H9 (cell line): ENCODE results near the gene ASB7. TPM values are rescaled to one million over a fixed set of nuclear protein-coding genes. Genes with fewer than 3 reads are reported as not detected.

Experiments
- DNase-seq: peaks from one replicate; pipeline ENCODE4 v3.0.0-alpha.2; 2017
- H2AFZ ChIP-seq: one replicate; pipeline ENCODE4 v1.6.1; 2013; ENCODE audit warnings: mild to moderate bottlenecking, low read length, control low read depth, moderate library complexity
- H2AK5ac ChIP-seq: 2 replicates; pipeline ENCODE4 v1.6.1; 2013; ENCODE audit warnings: low read length, control low read depth, mixed read lengths; ENCODE audit not compliant: insufficient read length
- H2BK120ac ChIP-seq: one replicate; pipeline ENCODE4 v1.6.1; 2013; ENCODE audit warnings: low read depth, mild to moderate bottlenecking, low read length, control low read depth, inconsistent platforms; ENCODE audit not compliant: poor library complexity, severe bottlenecking
- H2BK12ac ChIP-seq: 2 replicates; pipeline ENCODE4 v1.6.1; 2013; ENCODE audit warnings: low read length, control low read depth, mixed read lengths, low read depth; ENCODE audit not compliant: insufficient read length
- H2BK15ac ChIP-seq: 2 replicates; pipeline ENCODE4 v1.6.1; 2013; ENCODE audit warnings: low read depth, low read length, control low read depth
- H2BK20ac ChIP-seq: one replicate; pipeline ENCODE4 v1.6.1; 2013; ENCODE audit warnings: low read depth, mild to moderate bottlenecking, low read length, control low read depth, inconsistent platforms; ENCODE audit not compliant: poor library complexity, severe bottlenecking
- H2BK5ac ChIP-seq: 2 replicates; pipeline ENCODE4 v1.6.1; 2013; ENCODE audit warnings: low read length, control low read depth, mixed read lengths; ENCODE audit not compliant: insufficient read length
- H3K14ac ChIP-seq: 2 replicates; pipeline ENCODE4 v1.6.1; 2013; ENCODE audit warnings: low read length, control low read depth; ENCODE audit not compliant: insufficient read depth
- H3K18ac ChIP-seq: 2 replicates; pipeline ENCODE4 v1.6.1; 2013; ENCODE audit warnings: low read depth, mild to moderate bottlenecking, mixed read lengths, low read length, control low read depth; ENCODE audit not compliant: insufficient read length
- H3K23ac ChIP-seq: 2 replicates; pipeline ENCODE4 v1.6.1; 2013; ENCODE audit warnings: low read length, control low read depth, mixed read lengths, low read depth; ENCODE audit not compliant: insufficient read length
- H3K23me2 ChIP-seq: 2 replicates; pipeline ENCODE4 v1.6.1; 2013; ENCODE audit warnings: low read depth, mild to moderate bottlenecking, mixed read lengths, low read length, control low read depth; ENCODE audit not compliant: insufficient read length, poor library complexity, severe bottlenecking
- H3K27ac ChIP-seq: 2 replicates; pipeline ENCODE4 v1.5.1; 2013; ENCODE audit warnings: low read length, control low read depth, mixed read lengths, low read depth; ENCODE audit not compliant: insufficient read length
- H3K27me3 ChIP-seq: 2 replicates; pipeline ENCODE4 v1.6.1; 2013; ENCODE audit warnings: low read length, control low read depth, inconsistent platforms; ENCODE audit not compliant: insufficient read depth
- H3K4ac ChIP-seq: 2 replicates; pipeline ENCODE4 v1.6.1; 2013; ENCODE audit warnings: low read depth, mild to moderate bottlenecking, control low read depth, inconsistent platforms, low read length, moderate library complexity
- H3K4me1 ChIP-seq: 2 replicates; pipeline ENCODE4 v1.6.1; 2013; ENCODE audit warnings: low read length, control low read depth, inconsistent platforms; ENCODE audit not compliant: insufficient read depth
- H3K4me2 ChIP-seq: 2 replicates; pipeline ENCODE4 v1.6.1; 2013; ENCODE audit warnings: low read length, control low read depth, mixed read lengths; ENCODE audit not compliant: insufficient read length, insufficient read depth
- H3K56ac ChIP-seq: 2 replicates; pipeline ENCODE4 v1.6.1; 2013; ENCODE audit warnings: low read depth, mild to moderate bottlenecking, mixed read lengths, low read length, control low read depth; ENCODE audit not compliant: insufficient read length
- H3K79me1 ChIP-seq: 2 replicates; pipeline ENCODE4 v1.6.1; 2013; ENCODE audit warnings: low read depth, mild to moderate bottlenecking, moderate library complexity, low read length, control low read depth, inconsistent platforms; ENCODE audit not compliant: insufficient read depth, poor library complexity, severe bottlenecking
- H3K79me2 ChIP-seq: 2 replicates; pipeline ENCODE4 v1.6.1; 2013; ENCODE audit warnings: low read length, control low read depth, inconsistent platforms; ENCODE audit not compliant: insufficient read depth
- H3K9ac ChIP-seq: 2 replicates; pipeline ENCODE4 v1.6.1; 2013; ENCODE audit warnings: low read length, control low read depth, mixed read lengths; ENCODE audit not compliant: insufficient read length; ENCODE audit errors: extremely low read depth
- H3K9me3 ChIP-seq: one replicate; pipeline ENCODE4 v1.6.1; 2013; ENCODE audit warnings: low read depth, low read length, inconsistent platforms; ENCODE audit not compliant: control insufficient read depth
- H3T11ph ChIP-seq: one replicate; pipeline ENCODE4 v1.6.1; 2013; ENCODE audit warnings: mild to moderate bottlenecking, low read length, control low read depth, inconsistent platforms
- H4K20me1 ChIP-seq: one replicate; pipeline ENCODE4 v1.6.1; 2013; ENCODE audit not compliant: control insufficient read depth, insufficient read length, insufficient read depth
- H4K5ac ChIP-seq: 2 replicates; pipeline ENCODE4 v1.6.1; 2013; ENCODE audit warnings: low read depth, mild to moderate bottlenecking, mixed read lengths, low read length, control low read depth; ENCODE audit not compliant: insufficient read length
- H4K8ac ChIP-seq: replicated peaks from 2 replicates; pipeline ENCODE4 v1.6.1; 2013; ENCODE audit warnings: low read length, control low read depth, mixed read lengths, low read depth; ENCODE audit not compliant: insufficient read length
- H4K91ac ChIP-seq: 2 replicates; pipeline ENCODE4 v1.6.1; 2013; ENCODE audit warnings: low read depth, mild to moderate bottlenecking, moderate library complexity, mixed read lengths, low read length, control low read depth; ENCODE audit not compliant: insufficient read length
- H3K27ac Mint-ChIP-seq, 3 experiments: 2 replicates in 2 of 3; 3 replicates in 1 of 3; pipeline ENCODE4 v1.8.0; 2020 to 2021; ENCODE audit warnings: mixed read lengths in 3 of 3, mild to moderate bottlenecking in 1 of 3, moderate library complexity in 1 of 3
- H3K27me3 Mint-ChIP-seq: 2 replicates; pipeline ENCODE4 v1.8.0; 2021; ENCODE audit warnings: low read depth, mild to moderate bottlenecking, moderate library complexity, mixed read lengths
- H3K36me3 Mint-ChIP-seq, 3 experiments: 2 replicates in 2 of 3; 3 replicates in 1 of 3; pipeline ENCODE4 v1.8.0; 2020 to 2021; ENCODE audit warnings: low read depth in 3 of 3, mixed read lengths in 3 of 3; ENCODE audit not compliant: insufficient read depth in 1 of 3
- H3K4me1 Mint-ChIP-seq, 2 experiments: 2 replicates each; pipeline ENCODE4 v1.8.0; 2020; ENCODE audit warnings: mixed read lengths in 2 of 2
- H3K4me3 Mint-ChIP-seq, 2 experiments: 2 replicates in 1 of 2; 3 replicates in 1 of 2; pipeline ENCODE4 v1.8.0; 2020 to 2021; ENCODE audit warnings: mild to moderate bottlenecking in 2 of 2, mixed read lengths in 2 of 2, moderate library complexity in 1 of 2
- H3K9me3 Mint-ChIP-seq, 2 experiments: 2 replicates in 1 of 2; 3 replicates in 1 of 2; pipeline ENCODE4 v1.8.0; 2020; ENCODE audit warnings: mild to moderate bottlenecking in 2 of 2, mixed read lengths in 2 of 2, moderate library complexity in 1 of 2
- CTCF ChIP-seq: fragments of 200-600 bp; sonication (generic); conservative IDR thresholded peaks from 3 replicates; pipeline ENCODE4 v1.8.0; 2021; ENCODE audit warnings: antibody characterized with exemption, mild to moderate bottlenecking
- WGBS: extraction: QIAGEN DNeasy Blood & Tissue Kit; methylation state at CpG from one replicate; pipeline ENCODE4 v1.1.7; 2013; ENCODE audit warnings: missing lambda C conversion rate, low lambda C conversion rate, mixed read lengths; ENCODE audit not compliant: insufficient read length; ENCODE audit errors: extremely low coverage; 5-methylcytosine and 5-hydroxymethylcytosine counted together
- total RNA-seq: library from RNA; stranded (reverse); gene quantifications from 2 replicates; pipeline ENCODE4 v1.2.1, GENCODE V29; 2021

The ASB7 gene
- total RNA-seq, 1 experiment from 2014 or later, result 12.8 TPM

GRCh38 chr15:100668348-100668745 is 66.0 kb downstream of the ASB7 start:
- Mint-ChIP-seq H3K27ac (no peak overlapping the region), H3K27me3 (peaks cover 2% of the 10 kb centered on the region), H3K36me3 (no peaks in the 10 kb centered on the region), H3K9me3 (no peaks in the 10 kb centered on the region), H3K4me1 (peaks cover 9 to 10% of the 10 kb centered on the region in 2 experiments; a peak in 3 of 4 replicates), H3K4me3 (no peak overlapping the region)
- H3K27me3 ChIP-seq, result no peaks in the 10 kb centered on the region
- H3K23ac ChIP-seq, result no peak overlapping the region
- H4K20me1 ChIP-seq, result no peaks in the 10 kb centered on the region
- H2AFZ ChIP-seq, result no peak overlapping the region
- H3K79me1 ChIP-seq, result no peaks in the 10 kb centered on the region
- no peak overlapping the region for H2BK5ac ChIP-seq
- H3K18ac ChIP-seq, result no peak overlapping the region
- no peak overlapping the region for H2AK5ac ChIP-seq
- H3K4me2 ChIP-seq, result no peak overlapping the region
- no peaks in the 10 kb centered on the region for H3K79me2 ChIP-seq
- no peak overlapping the region for H2BK20ac ChIP-seq
- no CpG with 5 or more reads among the region's 7 CpGs for WGBS
- no peak overlapping the region for H4K5ac ChIP-seq
- H3K14ac ChIP-seq, result no peak overlapping the region
- H3K27ac ChIP-seq, result no peak overlapping the region
- DNase-seq, result peak; percentile 13
- no peak overlapping the region for H4K8ac ChIP-seq
- H3T11ph ChIP-seq, result no peak overlapping the region
- no peak for TF ChIP-seq CTCF
- no peak overlapping the region for H2BK15ac ChIP-seq
- H3K9me3 ChIP-seq, result no peaks in the 10 kb centered on the region
- H3K23me2 ChIP-seq, result no peaks in the 10 kb centered on the region
- H3K9ac ChIP-seq, result no peak overlapping the region
- H4K91ac ChIP-seq, result no peak overlapping the region
- H2BK12ac ChIP-seq, result no peak overlapping the region
- no peaks in the 10 kb centered on the region for H3K4me1 ChIP-seq
- H3K4ac ChIP-seq, result no peak overlapping the region
- H2BK120ac ChIP-seq, result no peak overlapping the region
- H3K56ac ChIP-seq, result no peak overlapping the region
